Superior temporal gyrus (tissue), 1 donor: ENCODE results near the gene HOXB3.

Source experiments
- DNase-seq: peaks from one replicate; pipeline ENCODE4 v3.0.0-alpha.2; 2016; ENCODE audit errors: extremely low spot score

Gene HOXB3

DNA sequence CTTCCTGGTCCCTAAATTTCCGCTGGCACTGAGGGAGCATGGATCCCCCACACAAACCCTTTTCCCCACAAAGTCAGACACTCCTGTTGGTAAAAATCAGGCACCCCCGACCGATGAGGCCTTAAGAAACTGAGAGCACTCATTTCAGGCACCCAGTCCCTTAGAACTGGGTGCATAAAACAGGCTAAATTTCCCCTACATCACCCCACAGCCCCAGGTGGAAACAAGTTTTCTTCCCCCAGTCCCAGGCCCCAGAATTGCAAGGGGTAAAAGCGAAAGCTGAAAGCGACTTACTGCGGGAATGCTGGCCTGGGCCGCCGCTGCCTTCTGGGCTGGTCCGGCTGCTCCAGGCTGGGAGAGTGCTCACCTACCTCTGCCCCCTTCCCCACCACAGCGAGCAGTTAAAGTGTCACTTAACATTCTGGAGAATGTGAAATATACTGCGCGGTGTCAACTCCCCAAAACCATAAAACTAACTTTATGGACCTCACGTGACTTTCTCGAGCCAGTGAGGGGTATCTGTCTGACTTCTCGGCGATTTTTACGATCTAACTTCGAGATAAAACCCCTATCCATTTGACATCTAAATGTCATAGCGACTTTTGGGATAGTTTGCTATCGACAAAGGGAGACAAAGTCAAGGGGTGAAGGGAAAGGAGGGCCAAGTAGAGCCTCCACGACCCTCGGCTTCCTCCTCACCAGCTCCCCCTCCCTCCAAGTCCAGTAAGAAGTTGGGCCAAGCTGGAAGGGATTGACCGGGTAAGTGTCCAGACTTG lies at the start of gene HOXB3:
Gene HOXB3, minus strand, starts transcription at position 411 of the 776 bp plus-strand sequence. CDS start 37,767 bp downstream, outside the sequence.
- DNase-seq, result no peak

DNA sequence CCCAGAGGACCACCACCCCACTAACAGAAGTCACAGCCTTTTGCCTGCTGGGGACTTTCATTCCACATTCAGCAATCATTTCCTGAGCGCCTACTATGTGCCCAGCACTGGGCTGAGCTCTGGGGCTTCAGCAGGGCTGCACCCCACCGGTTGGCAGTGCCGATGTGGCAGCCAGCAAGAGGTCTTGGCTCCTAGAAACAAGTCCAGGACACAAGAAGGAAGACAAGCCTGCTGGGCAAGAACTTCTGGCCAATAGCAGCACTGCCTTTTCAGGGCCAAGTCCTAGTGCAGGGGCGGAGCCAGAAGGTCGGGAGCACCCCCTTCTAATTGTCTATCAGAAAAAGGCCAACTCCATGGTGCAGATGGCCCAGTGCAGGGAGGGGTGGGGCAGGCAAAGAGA lies 49.1 kb upstream of the HOXB3 start:
- DNase-seq, result no peak

DNA sequence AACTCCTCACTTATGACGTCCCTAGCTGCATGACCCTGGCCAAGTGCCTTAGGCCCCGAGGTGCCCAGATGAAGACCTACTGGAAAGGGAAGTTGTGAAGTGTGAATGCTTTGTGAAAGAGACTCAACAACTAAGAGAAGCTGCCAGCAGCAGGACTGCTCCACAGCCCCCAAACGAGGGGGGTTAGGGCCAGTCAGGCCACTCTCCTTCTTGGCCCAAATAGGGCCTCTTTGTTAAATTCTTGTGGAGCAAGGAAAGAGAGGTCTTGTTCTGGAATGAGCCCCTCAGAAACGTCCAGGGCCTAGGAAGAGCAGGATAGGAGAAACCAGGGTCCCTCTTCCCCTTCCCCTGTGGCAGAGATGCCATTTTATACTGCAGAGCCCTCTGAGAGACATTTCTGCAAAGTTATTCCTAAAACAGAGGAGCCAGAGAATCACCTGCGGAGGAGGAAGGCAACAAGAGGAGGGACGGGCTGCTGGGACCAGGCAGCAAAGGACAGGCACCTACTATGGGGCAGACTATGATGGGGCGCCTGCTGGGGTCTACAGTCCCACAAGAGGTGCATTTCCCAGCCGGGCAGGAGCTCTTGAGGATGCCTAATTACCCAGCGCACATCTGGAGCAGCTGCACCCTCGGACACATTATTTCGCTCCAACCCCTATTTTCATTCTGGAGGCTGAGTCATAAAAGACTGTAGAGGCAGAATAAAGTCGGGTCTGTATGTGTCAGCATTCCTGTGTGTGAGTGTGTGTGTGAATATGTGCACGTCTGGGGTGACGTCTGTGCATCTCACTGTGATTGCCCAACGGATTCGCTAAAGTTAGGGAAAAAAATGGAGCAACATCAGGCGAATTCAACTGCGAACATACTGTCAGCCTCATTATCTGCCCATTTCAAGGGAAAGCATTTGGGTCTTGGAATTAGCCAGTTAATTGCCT lies 47.6 kb upstream of the HOXB3 start:
- no peak for DNase-seq

DNA sequence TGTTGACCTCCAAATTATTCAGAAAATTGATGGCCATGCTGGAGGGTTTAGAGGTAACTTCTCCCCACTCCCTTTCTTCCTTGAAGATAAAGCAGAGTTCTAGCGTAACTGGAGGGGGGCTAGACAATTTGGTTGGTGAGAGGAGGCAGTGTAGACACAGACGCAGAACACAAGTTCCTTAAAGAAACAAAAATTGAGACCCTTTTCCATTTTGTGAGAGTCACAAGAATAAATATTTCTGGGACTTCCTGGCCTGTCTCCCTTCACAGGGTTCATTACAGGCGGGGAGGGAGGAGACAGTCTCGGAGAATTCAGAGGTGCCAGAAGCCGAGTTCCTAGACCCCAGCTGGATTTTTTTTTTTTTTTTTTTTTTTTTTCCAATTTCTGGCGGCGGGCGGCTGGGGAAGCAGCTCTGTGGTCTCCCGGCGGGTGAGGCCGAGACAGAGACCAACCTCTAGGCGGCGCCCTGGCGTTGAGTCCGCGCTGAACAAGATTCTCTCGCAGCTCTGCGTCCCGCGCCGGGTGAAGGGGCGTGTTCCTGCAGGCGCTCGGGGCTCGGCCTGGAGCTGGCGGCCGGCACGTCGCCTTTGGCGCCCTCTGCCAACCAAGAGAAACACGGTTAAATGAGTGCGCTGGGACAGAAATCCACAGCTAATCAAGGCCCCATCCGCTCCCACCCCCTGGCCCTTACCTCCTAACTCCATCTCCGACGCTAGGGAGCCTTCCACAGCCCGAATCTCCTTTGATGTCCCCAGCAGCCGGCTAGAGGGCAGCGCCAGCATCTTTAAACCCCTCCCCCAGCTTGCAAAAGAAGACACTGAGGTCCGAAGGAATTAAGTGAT lies 46.4 kb upstream of the HOXB3 start:
- no peak for DNase-seq

DNA sequence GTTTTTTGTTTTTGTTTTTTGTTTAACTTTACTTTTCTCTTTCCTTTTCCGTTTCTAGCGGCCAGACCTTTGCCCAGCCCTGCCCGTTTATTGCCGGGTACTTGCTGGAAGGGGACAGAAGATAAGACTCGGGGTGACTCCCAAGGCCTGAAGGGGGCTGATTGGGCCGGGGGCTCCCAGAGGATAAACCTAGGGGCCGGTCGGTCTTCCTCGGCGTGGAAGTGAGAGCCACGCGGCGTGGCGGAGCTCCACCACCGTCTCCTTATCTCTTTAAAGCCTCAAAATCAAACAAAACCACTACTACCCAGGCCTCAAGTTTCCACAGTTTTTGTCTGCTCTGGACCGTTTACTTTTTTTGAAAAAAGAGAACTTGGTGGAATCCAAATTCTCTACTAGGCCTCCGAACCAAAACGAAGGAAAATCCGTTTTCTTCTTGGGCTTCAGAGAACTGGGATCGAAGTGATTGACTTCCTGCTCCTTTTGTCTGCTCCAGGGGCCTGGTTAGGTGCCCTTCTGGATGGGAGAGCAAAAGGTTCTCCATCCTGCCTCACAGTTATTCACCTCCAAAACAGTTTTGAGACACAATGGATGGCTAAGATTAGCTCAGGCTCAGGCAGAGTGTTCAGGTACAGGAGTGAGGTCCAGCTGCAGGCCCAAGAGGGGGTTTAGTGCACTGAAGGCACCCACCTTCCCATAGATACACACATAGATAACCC lies 44.6 kb upstream of the HOXB3 start:
- DNase-seq, result no peak

DNA sequence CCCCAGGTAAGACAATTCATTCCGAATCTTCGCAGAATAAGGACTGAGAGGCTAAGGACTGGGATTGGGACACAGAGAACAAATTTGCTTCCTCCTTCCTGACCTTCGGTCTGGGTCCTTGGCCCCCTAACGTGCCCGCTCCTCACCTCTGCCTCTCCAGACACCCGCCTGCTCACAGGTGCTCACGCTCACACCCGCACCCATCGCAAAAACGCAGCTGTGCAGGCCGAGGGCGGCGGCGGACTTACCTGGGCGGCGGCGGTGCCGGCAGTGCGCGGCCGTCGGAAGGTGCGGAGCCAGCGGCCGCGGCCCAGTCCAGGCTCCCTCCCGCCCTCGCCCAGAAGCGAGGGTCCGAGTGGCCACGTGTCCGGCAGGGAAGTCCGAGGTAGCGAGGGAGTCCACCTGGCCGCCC lies 43.2 kb upstream of the HOXB3 start:
- no peak for DNase-seq

DNA sequence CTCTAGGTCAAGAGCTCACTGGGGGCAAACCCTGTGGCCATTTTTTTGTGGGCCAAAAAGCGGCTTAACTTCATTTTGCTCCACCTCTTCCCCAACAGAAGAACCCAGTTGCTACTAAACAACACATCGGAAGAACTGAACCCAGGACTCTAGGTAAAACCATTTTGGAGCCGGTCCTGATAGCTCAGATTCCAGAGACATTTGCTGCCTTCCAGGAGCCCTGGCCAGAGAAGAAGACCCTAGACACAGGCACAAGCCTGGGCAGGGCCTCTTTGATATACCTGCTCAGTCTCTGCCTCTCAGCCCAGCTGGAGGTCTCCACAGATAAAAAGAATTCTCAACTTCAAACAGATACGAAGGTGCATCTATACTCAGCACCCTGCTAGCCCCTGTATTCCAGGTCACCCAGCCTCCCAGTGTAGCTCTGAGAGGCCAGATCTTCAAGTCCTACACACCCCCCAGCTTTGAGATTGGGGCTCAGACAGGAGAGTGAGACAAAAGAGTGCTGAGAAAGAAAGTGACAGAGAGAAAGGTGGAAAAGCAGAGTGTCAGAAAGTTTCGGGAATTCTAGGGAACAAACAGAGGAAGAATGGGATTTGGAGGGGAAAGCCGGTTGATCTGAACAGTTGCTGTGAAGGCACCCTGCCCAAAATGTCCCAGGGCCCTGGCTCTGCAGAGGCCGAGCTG lies 42.7 kb upstream of the HOXB3 start:
- DNase-seq, result no peak

DNA sequence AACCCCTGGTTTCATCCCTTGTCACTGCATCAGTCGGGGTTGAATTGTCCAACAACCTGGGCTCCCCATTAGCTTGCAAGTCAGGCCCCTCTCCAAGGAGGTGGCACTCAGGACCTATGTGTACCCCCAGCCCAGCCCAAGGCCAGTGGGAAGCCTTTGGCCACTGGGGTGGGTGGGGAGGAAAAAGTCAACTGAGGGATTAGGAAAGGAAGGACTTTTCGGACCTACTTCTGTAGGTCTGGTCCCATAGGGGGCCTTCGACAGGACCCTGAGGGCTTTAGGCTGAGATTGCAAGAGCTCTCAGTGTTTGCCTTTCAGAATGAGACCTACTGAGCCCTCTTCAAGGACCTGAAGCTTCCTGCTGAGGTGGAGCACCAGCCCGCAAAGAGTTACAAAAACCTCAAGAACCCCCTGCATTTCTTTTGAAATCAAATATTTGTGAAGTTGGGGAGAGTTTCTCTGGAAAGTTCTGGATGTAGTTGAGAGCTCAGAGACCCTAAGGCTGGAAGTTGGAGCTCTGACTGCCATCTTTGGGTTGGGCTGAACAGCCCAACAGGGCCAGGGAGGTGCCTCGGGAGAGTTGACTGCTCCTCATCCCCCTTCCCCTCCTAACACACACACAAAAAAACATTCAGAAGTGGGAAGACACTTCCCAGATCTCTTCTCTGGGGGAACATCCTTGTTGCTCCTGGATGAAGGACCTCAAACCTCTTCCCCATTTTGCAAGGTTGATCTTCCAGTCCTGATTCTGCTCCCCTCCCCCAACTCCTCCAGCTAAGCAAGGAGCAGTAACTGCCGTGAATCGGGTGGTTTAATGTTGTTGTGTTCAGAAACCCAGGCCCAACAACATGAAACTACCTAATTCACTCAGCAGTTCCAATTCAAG lies 41.9 kb upstream of the HOXB3 start:
- no peak for DNase-seq

DNA sequence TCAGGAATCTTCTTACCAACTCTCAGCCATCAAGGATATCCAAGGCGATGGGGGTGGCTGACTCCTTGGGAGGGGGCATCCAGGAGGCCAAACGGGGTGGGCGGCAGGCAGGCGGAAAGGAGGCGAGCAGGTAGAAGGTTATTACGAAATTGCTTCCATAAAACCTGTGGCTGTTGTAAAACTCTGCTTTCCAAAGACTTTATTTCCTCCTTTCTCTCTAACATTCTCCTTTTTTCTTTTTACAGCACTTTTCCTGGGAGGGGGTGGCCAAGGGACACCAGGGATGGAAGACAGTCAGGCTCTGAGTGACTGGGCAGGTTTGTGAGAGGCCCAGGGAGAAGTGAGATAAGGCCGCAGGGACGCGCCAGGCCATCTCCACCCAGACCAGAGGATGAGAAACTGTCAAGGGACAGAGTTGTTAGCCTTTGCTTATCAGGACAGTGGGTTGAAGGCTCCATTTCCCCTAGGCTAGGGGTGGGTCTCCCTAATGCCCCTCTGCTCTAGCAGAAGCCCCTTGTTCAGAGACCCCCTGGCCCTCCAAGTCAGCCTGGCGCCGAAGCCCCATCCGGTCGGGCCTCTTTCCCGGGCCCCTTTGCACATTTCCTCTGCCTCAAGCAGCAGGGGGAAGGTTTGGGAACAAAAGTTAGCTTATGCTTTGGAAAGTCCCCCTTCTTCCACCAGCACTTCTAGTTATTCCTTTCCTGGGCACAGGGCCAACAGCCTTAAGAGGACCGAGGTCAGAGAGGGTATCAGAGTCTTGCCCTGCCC lies 41.1 kb upstream of the HOXB3 start:
- DNase-seq, result no peak

DNA sequence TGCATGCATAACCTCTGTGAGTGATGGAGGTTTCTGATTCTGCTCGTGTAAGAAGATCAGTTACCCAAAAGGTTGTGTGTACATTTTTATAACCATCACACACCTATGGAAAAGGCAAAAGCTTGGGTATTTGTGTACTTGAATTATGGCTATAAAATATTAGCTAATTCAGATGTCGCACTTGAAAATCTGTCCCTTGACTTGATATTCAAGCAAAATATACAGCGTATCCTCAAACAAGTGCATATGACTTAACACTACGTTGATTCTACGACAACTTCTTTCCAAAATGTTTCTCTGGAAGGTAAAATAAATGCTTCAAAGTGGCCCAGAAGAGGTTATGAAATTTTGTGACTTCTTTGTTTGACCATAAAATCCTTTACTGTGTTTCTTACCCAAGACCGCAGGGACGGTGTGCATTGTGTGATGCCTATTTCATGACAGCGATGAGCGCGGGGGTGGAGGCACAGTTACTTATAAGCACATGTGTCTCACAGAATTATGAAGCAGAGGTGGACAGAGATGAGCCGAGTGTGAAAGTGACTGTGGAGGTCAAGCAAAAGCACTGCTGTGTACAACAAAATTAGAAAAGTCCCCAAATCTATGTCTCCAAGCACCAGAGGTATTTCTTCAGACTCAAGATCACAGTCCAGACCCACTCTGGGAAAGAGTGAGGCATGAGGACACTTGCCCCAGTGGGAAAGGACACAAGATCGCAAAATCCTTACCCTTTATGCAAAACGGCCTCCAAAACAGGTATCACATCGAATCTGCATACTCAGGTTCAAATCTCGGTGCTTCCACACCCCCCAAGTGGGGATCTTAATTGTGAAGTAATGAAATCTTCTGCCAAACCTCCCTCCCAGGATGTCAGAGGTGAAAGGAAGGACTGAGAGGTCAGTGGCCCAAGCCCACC lies 40.2 kb upstream of the HOXB3 start:
- no peak for DNase-seq

DNA sequence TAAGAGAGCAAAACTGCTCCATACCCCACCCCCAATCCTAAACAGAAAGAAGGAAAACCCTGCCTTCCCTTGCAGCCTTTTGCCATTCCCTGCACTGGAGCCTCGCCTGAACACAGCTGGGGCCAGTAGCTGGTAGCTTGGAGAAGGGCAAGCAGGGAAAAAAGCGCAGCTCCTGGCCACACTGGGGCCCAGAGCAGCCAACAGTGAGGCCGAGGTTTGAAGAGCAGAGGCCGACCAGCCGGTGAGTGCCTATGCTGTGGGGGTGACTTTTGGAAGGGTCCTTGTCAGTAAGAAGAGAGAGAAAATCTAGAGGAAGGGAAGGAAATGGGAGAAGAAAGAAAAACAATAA lies 39.3 kb upstream of the HOXB3 start:
- DNase-seq, result no peak

DNA sequence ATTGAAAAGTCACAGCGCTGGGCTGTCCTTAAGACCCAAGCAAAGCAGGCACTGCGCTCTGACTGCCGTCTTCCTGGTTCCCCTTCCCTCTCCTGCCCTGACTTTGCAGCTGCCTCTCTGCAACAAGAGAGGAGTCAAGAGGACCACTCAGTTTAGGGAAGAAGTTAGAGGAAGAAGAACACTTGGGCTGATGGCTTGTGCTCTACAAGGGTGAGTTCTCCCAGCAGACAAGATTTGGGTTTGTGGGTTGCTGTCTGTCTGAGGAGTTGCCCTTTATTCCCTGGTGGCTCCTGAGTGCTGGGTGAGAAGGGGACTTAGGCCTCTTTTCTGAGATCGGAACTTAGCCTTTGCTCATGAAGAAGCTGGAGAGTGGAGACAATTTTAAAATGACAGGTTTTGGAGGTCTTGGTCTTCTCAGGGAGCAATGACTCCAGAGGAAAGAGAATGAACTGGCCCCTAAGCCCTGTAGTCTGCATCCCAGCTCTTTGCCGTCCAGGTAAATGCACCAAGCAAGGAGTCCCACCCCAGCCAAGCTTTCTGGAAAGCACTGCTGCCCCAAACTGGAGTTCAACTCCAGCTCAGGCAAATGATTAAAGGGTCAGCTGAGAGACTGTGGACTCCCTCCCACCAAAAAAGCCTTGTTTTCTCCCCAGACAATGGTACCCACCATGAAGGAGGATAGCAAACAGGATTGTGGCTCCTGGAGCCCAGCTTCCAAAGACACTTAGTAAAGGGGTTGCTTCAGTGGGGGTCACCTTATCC lies 38.8 kb upstream of the HOXB3 start:
- DNase-seq, result no peak

DNA sequence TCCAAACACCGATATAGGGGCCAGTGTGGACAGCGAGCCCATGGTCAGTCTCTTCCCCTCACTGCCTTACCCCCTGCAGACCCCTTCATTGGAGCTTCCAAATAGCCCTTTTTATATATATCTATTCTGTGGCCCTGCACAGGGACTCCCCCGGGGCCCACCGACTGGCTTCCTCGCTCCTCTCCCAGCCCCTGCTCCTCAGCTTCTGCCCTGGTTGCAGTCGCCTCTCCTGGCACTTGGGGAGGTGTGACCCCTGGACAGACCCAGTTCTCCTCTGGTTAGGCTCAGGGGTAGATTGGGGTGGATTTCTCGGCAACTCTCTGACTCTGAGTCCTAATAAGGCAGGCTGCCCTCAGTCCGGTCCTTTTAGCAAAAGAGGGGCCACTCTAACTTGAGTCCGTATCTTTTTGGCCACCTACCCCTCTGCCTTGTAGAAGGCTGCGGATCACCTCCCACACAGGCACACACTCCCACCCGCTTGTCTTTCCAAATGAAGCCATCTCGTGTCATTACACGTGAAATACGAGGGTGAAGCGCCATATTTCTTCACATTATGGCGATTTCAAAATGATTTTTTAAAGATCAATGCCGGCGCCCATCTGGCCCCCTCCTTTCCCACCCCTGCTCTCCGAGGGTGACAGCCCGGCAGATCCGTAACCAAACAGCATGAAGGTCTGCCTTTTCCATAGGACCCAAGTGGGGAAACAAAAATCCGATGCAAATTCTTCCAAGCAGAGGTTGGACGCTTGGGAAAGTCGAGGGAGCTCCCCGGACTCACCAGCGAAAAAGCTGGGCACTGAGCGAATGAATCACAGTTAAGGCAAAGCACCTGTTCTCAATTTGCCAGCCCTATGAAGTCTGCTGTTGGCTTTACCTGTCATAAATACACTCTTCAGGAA lies 37.8 kb upstream of the HOXB3 start:
- no peak for DNase-seq

DNA sequence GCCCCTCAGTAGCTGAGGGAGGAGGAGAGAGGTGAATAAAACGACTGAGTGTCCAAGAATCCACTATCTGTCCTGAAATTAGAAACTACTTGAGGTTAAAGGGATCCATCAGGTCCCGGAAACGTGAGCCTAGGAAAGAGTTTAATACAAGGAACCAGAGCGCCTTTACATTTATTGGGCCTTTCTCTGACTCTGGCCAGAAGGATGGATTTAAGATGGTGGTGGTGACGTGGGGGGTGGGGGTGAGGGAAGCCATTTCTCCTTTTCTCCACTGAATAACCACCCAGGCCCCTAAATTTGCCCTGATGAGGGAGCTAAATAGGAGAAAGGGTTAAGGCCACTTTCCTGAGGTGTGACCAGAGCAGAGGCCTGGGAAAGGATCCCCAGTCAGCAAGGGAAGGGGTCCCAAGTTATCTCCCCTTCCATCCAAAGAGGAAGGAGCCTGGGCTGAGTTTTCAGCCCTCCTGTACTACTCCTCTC lies 37.1 kb upstream of the HOXB3 start:
- no peak for DNase-seq

DNA sequence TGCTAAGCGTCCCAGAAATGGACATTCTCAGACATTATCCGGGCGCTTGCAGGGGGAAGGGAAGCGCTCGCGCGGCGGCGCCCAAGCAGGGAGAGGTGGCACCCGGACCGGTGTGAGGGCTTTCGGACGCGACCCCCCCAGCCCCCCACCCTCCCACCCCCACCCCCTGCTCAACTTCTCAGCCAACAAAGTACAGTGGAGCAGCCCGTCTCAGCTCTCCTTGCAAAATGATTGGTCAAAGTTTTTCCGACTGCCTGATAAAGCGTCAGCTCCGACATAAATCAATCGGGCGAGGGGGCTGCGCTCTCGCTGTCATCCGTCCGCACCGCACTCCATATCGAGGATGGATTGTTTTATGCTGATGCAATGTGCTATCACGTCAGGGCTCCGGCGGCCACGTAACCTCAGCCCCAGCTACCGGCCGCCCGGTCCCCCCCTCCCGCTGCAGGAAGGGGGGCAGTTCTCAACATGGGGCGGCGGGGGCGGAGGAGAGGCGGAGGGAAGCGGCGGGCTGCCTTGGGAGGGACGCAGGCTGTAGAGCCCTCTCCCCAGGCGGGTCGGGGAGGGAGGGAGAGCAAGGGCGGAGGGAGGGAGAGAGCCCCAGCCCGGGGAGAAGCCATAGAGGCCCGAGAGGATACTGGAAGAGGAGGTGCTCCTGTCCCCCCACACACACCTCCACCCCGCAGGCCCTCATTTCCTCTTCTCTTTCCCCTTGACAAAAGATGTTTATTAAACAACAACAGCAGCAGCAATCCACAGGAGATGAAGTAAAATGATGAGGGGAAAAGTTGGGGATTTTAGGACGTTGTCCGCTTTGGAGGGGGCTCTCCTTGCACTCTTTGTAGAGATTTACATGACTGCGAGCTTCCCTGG lies 36.4 kb upstream of the HOXB3 start, which contains the start of gene HOXB9:
Gene HOXB9, minus strand, starts transcription at position 114 of the 873 bp plus-strand sequence. Its CDS starts 89 bp downstream, at position 25.
- no peak for DNase-seq
